Esophagus squamous epithelium (tissue), 4 donors: ENCODE data around the gene ACTR5.

Experiments
- POLR2A ChIP-seq, 4 donors: fragments of 450-650 bp; IDR thresholded peaks; one replicate each; pipeline ENCODE4 v1.6.1; 2017; ENCODE audit warnings: antibody characterized with exemption in 4 of 4, mild to moderate bottlenecking in 4 of 4, moderate library complexity in 3 of 4
- TF ChIP-seq, protein P1 (sequence below), 6 experiments: fragments of 450-650 bp in 4 of 6; fragments of 200-600 bp in 2 of 6; sonication (generic) in 2 of 6; IDR thresholded peaks; one replicate each; pipeline ENCODE4 v1.5.1; 2016 to 2019; ENCODE audit warnings: antibody characterized with exemption in 6 of 6, mild to moderate bottlenecking in 4 of 6, moderate library complexity in 4 of 6

DNA sequence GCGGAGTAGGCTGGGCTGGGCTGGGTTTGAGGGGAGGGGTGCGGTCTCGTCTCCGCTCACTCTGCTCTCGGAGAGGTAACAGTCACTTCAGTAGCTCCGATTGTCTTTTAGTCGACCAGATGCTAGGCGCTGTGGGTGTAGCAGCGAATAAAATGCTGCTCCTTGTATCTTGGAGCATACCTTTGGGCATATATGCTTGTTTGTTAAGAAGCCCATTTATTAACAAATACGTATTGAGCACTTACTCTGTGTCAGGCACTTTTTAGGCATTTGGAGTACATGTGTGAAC, 545 bp downstream of the ACTR5 start:
- TF ChIP-seq, protein P1, sequence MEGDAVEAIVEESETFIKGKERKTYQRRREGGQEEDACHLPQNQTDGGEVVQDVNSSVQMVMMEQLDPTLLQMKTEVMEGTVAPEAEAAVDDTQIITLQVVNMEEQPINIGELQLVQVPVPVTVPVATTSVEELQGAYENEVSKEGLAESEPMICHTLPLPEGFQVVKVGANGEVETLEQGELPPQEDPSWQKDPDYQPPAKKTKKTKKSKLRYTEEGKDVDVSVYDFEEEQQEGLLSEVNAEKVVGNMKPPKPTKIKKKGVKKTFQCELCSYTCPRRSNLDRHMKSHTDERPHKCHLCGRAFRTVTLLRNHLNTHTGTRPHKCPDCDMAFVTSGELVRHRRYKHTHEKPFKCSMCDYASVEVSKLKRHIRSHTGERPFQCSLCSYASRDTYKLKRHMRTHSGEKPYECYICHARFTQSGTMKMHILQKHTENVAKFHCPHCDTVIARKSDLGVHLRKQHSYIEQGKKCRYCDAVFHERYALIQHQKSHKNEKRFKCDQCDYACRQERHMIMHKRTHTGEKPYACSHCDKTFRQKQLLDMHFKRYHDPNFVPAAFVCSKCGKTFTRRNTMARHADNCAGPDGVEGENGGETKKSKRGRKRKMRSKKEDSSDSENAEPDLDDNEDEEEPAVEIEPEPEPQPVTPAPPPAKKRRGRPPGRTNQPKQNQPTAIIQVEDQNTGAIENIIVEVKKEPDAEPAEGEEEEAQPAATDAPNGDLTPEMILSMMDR (IDR thresholded peaks at IDR 0.05): no peak
- no peak for TF ChIP-seq POLR2A (IDR thresholded peaks at IDR 0.05)
